OCI-LY7 (cell line): ENCODE results near the gene SLC16A9.

Experiments
- CTCF ChIP-seq: fragments of 200-600 bp; sonication (generic); conservative IDR thresholded peaks from 2 replicates; pipeline ENCODE4 v1.5.1; 2014; ENCODE audit warnings: mild to moderate bottlenecking, antibody characterized with exemption, low read length, moderate library complexity, mixed read lengths
- EZH2phosphoT487 ChIP-seq: fragments of 200-600 bp; sonication (generic); IDR thresholded peaks from 2 replicates; pipeline ENCODE4 v1.6.1; 2018; ENCODE audit warnings: low read depth, borderline replicate concordance, mild to moderate bottlenecking, mixed run types, antibody characterized with exemption, low read length, moderate library complexity, mixed read lengths

- no peak for TF ChIP-seq CTCF
- no peak for TF ChIP-seq EZH2phosphoT487
Observed at GRCh38 chr10:59704630-59705029, 5.0 kb downstream of the SLC16A9 start.
